ENCODE data around the gene ITIH4.

The ITIH4 gene

GRCh38 chr3:52831500-52832301 lies 1.2 kb upstream of the ITIH4 start:
- DNase-seq (ENCODE audit: low spot score) = no peak

DNA sequence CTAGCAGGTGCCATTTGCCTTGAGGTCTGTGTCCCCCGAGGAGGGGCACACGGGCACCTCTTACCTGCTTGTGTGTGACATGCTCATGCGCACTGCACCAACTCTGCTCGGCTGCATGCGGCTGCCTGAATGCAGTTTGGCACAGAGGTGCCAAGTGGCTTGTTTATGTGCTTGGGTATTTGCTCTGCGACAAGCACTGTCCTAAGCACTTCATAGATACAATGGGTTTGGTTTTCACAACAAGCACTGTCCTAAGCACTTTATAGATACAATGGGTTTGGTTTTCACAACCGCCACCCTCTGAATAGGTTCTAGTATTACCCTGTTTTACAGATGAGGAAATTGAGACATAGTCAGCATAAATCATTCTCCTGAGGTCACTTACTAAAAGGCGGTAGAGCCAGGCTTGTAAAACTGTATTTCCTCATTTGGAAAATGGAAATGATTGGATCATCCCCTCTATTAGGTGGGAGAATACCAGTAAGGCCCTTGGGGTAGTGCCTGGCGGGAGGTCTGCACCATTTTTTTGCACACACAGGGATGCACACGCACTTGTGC lies 487 bp downstream of the ITIH4 start:
- no peak for DNase-seq (ENCODE audit: low spot score)

- DNase-seq (ENCODE audit: low spot score) = no peak
Measured at GRCh38 chr3:52829482-52829881, 990 bp downstream of the ITIH4 start.

- DNase-seq (ENCODE audit: low spot score) = peak; percentile 49
Measured at GRCh38 chr3:52827866-52828376, 2.6 kb downstream of the ITIH4 start.

- no peak for DNase-seq (ENCODE audit: low spot score)
Measured at GRCh38 chr3:52827441-52827840, 3.0 kb downstream of the ITIH4 start.

- DNase-seq (ENCODE audit: low spot score) = no peak
Measured at GRCh38 chr3:52824037-52824436, 6.4 kb downstream of the ITIH4 start.

DNA sequence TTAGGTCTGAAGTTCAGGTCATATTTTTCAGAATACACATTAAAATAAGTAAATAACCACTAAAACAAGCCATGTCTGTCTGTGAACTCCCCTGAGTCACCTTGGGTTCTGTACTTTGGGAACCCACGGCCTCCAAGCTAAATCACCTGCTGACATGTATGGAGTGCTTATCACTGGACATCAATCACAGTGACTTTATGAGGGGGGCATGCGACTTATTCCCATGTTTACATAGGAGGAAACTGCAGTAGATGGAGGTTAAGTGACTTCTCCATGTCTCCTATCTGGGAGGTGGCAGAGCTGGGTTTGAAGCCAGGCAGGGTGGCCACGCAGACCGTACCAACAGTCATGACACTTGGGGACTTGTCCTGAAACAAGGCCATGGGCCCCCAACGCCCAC lies 8.1 kb downstream of the ITIH4 start:
- no peak for DNase-seq (ENCODE audit: low spot score)

DNA sequence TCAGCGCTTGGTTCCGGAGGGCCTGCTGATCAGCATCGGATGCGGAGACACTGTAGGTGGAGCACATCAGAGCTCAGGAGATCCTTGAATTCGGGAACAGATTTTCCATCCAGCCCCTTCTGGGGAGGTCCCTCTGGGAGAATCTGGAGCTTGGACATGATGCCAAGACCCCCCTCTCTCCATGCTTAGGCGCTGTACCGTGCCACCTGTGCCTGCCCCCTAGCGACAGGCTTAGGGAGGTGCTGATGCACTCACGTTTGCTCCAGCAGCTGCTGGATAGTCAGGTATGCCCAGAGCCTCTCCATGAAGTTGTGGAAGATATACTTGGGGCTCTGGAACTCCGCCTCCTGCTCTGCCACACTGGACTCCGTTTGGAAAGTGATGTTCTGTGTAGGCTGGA lies 9.7 kb downstream of the ITIH4 start:
- peak; percentile 36 for DNase-seq (ENCODE audit: low spot score)

- DNase-seq (ENCODE audit: low spot score) = no peak
Measured at GRCh38 chr3:52819936-52820335, 10.5 kb downstream of the ITIH4 start.

DNA sequence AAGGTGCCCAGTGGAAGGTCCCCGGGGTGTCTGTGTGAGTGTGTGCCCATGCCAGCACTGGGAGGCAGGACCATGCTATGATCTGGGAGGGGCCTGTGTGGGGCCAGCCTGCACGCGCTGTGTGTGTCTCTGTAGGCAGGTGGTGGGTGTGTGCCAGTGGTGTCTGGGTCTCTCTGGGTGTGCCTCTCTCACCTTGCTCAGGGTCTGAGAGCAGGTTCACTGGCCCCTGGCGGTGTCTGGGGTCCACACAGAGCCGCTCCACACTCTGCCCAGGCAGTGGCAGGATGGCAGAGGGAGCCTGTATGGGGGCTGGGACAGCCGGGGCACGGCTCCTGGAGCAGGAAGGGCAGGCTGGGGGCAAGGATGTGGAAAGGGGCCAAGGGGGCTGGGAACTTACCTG lies 12.6 kb downstream of the ITIH4 start:
- DNase-seq (ENCODE audit: low spot score) = no peak

- no peak for DNase-seq (ENCODE audit: low spot score)
Measured at GRCh38 chr3:52817221-52817620, 13.3 kb downstream of the ITIH4 start.

- no peak for DNase-seq (ENCODE audit: low spot score)
Measured at GRCh38 chr3:52816654-52817053, 13.8 kb downstream of the ITIH4 start.

GRCh38 chr3:52816199-52816598 lies 14.3 kb downstream of the ITIH4 start:
- no peak for DNase-seq (ENCODE audit: low spot score)

GRCh38 chr3:52813810-52814209 lies 16.7 kb downstream of the ITIH4 start:
- DNase-seq (ENCODE audit: low spot score) = no peak

DNA sequence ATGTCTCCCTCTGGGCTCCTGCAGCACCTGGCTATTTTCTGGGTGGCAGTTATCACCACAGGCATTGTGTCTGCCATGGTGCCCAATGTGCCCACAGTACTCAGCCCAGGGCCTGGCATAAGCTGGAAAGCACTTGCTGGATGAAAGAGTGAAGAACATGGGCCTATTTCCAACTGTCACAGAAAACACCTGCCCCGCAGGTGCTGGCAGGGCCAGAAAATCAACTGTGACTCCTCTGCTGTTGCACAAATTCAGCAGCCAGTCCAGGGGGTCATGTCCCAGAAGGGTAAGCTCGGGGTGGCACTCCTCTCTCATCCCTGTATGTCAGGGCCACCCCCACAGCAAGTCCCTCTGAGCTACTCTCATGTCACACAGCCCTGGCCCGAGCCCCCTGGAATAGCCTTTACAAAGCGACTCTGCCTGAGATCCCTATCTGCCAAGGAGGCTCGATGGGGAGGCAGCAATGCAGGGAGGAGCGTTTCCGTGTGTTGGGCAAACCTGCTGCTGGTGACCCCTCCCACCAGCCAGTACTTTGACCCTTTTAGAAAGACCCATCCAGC lies 18.9 kb downstream of the ITIH4 start:
- peak; percentile 36 for DNase-seq (ENCODE audit: low spot score)

DNA sequence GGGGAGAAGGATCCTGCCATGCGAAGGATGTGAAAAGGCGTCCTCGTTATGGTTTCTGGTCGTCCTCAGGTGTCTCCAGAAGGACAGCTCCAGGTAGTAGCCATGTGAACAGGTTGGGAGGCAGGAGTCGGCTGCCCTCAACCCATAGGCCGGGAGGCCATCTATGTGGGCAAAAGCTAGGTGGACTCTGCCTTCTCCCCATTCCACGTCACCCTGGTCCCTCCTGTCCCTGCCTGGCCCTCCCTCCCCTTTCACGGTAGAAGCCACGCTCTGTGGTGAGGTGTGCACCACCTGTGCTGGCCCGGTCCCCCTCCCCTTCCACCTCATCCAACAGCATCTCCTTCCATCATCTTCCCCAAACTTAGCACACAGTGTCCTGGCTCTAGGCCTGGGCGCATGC lies 19.5 kb downstream of the ITIH4 start:
- no peak for DNase-seq (ENCODE audit: low spot score)

DNA sequence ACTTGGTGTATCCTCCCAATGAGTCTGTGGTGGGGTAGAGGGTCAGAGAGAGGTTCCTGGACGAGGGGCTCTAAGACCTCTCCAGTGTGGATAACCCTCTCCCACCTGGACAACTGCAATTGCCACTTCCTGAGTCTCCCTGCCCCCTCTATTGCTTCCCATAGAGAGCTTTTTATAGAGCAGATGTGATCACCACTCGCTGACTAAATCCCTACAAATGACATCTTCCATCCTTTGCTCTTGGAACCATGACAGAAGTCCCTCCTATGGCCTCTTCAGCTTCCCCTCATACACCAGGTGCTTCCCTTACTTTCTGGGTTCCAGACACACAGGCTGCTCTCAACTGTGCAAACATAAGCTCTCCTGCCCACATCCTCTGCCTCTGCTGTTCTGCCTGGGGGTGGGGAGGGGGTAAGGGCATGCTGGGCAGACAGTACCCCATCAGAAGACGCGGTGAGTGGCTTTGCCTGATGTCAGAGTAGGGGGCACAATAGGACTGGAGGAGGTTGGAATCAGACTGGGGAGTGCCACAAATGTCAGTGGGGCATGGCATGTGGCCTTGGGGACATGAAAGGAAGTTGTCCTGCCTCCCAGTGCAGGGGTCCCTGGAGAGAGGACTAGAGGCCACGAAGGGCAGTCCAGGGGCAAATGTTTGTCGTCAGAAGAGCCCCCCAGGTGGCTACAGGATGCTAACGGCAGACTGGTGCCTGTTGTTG lies 20.7 kb downstream of the ITIH4 start:
- no peak for DNase-seq (ENCODE audit: low spot score)

DNA sequence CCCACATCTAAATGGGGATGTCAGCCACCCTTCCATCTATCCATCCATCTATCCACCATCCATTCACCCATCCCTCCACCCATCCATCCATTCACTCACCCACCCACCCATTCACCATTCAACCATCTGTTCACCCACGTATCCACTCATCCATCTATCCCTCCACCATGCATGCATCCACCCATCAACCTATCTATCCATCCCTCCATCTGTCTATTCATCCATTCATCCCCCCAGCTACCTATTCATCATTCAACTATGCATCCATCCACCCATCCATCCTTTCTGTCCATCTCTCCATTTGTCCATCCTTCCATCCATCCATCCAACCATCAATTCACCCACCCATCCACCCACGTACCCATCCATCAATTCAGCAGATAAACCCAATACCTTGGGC lies 21.3 kb downstream of the ITIH4 start:
- DNase-seq (ENCODE audit: low spot score) = no peak

GRCh38 chr3:52805270-52806039 lies 25.0 kb downstream of the ITIH4 start:
- DNase-seq (ENCODE audit: low spot score) = no peak

- DNase-seq (ENCODE audit: low spot score) = no peak
Measured at GRCh38 chr3:52801839-52802238, 28.6 kb downstream of the ITIH4 start.

- DNase-seq (ENCODE audit: low spot score) = no peak
Measured at GRCh38 chr3:52800079-52800478, 30.4 kb downstream of the ITIH4 start.

DNA sequence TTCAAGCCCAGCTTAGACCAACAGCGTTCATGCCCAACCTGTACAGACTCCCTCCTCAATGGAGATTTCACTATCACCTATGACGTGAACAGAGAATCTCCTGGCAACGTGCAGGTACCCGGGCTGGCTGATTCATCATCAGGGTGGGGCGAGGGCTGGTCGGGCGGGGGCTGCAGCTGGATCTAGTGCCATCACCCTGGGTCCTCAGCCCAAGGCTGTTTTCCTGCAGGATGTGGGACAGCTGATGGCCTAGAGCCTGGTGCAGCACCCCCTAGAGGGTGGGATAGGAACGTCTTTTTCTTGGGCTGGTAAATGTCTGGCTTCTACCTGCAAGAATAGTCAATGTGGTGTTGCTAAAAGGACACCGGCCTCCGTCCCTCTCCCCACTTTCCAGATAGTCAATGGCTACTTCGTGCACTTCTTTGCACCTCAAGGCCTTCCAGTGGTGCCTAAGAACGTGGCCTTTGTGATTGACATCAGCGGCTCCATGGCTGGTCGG lies 31.4 kb downstream of the ITIH4 start:
- DNase-seq (ENCODE audit: low spot score) = peak; percentile 55
